ENCODE results near the gene NHEJ1. TPM values are rescaled to one million over a fixed set of nuclear protein-coding genes. Genes with fewer than 3 reads are reported as not detected.

Gene NHEJ1
- total and polyA plus RNA-seq, 2 of the 13 experiments (the other 11 are each of a cell fraction or from before 2014, with no cell fraction given) = 30.0 to 30.7 TPM

DNA sequence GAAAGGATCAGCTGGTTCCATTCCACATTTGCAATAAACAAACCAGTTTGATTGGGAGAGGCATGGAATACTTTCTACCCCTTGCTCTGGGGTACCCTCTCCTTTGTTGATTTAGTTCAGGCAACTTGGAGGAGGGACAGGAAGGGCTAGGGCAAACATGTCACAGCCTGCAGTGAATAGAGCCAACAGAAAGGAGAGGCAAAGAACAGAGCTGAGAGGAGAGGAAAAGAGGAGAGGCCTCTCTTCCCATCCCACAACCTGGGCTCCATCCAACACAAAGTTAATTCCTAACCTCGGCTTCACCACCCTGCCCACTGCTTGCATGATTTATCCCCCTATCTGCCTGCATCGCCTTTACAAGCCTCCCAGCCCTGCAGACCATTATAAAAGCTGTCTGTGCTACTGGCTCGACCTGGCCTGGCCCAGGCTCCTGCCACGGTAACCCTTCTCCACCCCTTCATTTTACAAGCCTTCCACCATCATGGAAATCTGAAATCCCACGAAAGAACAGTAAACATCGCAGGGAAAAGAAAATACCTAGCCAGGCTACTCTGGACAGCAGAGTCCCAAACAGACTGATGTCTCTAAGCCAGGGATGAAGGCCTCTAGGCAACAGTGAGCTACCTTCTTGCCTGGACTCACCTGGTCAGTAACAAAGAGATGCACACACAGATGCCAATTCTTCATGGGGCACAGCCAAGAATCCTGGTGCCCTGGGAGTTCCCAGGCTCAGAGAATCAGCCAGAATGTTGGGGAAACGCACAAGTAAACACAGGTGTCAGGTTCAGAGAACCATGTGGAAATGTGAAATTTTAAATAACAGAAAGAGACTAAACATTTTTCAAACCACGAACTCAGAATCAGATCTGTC is 43.6 kb downstream of the NHEJ1 start (continued):
- no peak for TF ChIP-seq NFE2L1 (CRISPR knock-in tag; IDR thresholded peaks at IDR 0.05; ENCODE audit: borderline replicate concordance)
- TF ChIP-seq SNAPC2 (CRISPR knock-in tag; IDR thresholded peaks at IDR 0.05) = no peak
- no peak for TF ChIP-seq ZNF282 (IDR thresholded peaks at IDR 0.05; ENCODE audit: partially characterized antibody)
- TF ChIP-seq REL (CRISPR knock-in tag; conservative IDR thresholded peaks at IDR 0.05) = no peak
- no peak for TF ChIP-seq IKZF4 (CRISPR knock-in tag; IDR thresholded peaks at IDR 0.05; ENCODE audit: borderline replicate concordance, low read depth, not compliant biosample characterization)
- no peak for TF ChIP-seq TRIM24 (CRISPR knock-in tag; IDR thresholded peaks at IDR 0.05)
- TF ChIP-seq JDP2 (CRISPR knock-in tag; IDR thresholded peaks at IDR 0.05; ENCODE audit: borderline replicate concordance) = no peak
- TF ChIP-seq HDAC2 (CRISPR knock-in tag; IDR thresholded peaks at IDR 0.05) = peak; percentile 81
- TF ChIP-seq ZFP82 (CRISPR knock-in tag; IDR thresholded peaks at IDR 0.05; ENCODE audit: borderline replicate concordance) = no peak
- TF ChIP-seq, protein P1, sequence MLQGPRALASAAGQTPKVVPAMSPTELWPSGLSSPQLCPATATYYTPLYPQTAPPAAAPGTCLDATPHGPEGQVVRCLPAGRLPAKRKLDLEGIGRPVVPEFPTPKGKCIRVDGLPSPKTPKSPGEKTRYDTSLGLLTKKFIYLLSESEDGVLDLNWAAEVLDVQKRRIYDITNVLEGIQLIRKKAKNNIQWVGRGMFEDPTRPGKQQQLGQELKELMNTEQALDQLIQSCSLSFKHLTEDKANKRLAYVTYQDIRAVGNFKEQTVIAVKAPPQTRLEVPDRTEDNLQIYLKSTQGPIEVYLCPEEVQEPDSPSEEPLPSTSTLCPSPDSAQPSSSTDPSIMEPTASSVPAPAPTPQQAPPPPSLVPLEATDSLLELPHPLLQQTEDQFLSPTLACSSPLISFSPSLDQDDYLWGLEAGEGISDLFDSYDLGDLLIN (CRISPR knock-in tag; IDR thresholded peaks at IDR 0.05; ENCODE audit: borderline replicate concordance) = no peak
- peak; percentile 59; the same call in 1 of the 2 replicates for TF ChIP-seq CREM (IDR thresholded peaks at IDR 0.05)
- no peak for TF ChIP-seq CREM (CRISPR knock-in tag; IDR thresholded peaks at IDR 0.05)
- TF ChIP-seq ZNF879 (CRISPR knock-in tag; IDR thresholded peaks at IDR 0.05) = no peak
- TF ChIP-seq, protein P2, sequence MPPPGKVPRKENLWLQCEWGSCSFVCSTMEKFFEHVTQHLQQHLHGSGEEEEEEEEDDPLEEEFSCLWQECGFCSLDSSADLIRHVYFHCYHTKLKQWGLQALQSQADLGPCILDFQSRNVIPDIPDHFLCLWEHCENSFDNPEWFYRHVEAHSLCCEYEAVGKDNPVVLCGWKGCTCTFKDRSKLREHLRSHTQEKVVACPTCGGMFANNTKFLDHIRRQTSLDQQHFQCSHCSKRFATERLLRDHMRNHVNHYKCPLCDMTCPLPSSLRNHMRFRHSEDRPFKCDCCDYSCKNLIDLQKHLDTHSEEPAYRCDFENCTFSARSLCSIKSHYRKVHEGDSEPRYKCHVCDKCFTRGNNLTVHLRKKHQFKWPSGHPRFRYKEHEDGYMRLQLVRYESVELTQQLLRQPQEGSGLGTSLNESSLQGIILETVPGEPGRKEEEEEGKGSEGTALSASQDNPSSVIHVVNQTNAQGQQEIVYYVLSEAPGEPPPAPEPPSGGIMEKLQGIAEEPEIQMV (CRISPR knock-in tag; IDR thresholded peaks at IDR 0.05; ENCODE audit: low read depth) = no peak
- TF ChIP-seq PITX1 (CRISPR knock-in tag; IDR thresholded peaks at IDR 0.05) = peak; percentile 58; the same call in 1 of the 2 replicates
- TF ChIP-seq HOXA3 (CRISPR knock-in tag; IDR thresholded peaks at IDR 0.05) = peak; percentile 48; the same call in 1 of the 2 replicates
- TF ChIP-seq ZNF607 (CRISPR knock-in tag; IDR thresholded peaks at IDR 0.05; ENCODE audit: borderline replicate concordance) = no peak
- no peak for TF ChIP-seq KLF12 (CRISPR knock-in tag; IDR thresholded peaks at IDR 0.05; ENCODE audit: borderline replicate concordance)
- TF ChIP-seq ZNF839 (CRISPR knock-in tag; IDR thresholded peaks at IDR 0.05; ENCODE audit: borderline replicate concordance) = no peak
- TF ChIP-seq, protein P3, sequence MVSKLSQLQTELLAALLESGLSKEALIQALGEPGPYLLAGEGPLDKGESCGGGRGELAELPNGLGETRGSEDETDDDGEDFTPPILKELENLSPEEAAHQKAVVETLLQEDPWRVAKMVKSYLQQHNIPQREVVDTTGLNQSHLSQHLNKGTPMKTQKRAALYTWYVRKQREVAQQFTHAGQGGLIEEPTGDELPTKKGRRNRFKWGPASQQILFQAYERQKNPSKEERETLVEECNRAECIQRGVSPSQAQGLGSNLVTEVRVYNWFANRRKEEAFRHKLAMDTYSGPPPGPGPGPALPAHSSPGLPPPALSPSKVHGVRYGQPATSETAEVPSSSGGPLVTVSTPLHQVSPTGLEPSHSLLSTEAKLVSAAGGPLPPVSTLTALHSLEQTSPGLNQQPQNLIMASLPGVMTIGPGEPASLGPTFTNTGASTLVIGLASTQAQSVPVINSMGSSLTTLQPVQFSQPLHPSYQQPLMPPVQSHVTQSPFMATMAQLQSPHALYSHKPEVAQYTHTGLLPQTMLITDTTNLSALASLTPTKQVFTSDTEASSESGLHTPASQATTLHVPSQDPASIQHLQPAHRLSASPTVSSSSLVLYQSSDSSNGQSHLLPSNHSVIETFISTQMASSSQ (IDR thresholded peaks at IDR 0.05; ENCODE audit: low read depth) = peak; percentile 84
- TF ChIP-seq, protein P3 (CRISPR knock-in tag; IDR thresholded peaks at IDR 0.05; ENCODE audit: borderline replicate concordance) = peak; percentile 68; the same call in 1 of the 2 replicates
- TF ChIP-seq MYNN (CRISPR knock-in tag; IDR thresholded peaks at IDR 0.05; ENCODE audit: low read depth) = no peak
- 0 out of 2 replicates have a peak, but pooled peaks have one; percentile 18 for TF ChIP-seq ZSCAN21 (CRISPR knock-in tag; IDR thresholded peaks at IDR 0.05; ENCODE audit: borderline replicate concordance)
- no peak for TF ChIP-seq FOSL1 (CRISPR knock-in tag; IDR thresholded peaks at IDR 0.05; ENCODE audit: borderline replicate concordance)

All from HepG2 (cell line).